ENCODE results near the gene COPB1. TPM values are rescaled to one million over a fixed set of nuclear protein-coding genes. Genes with fewer than 3 reads are reported as not detected.

The COPB1 gene
- total RNA-seq, 2 experiments from 2014 or later: 81.7 to 93.4 TPM

- H3K36me3 ChIP-seq (ENCODE audit: insufficient read depth, low read length): no peaks in the 10 kb centered on the region
These were observed 51.4 kb downstream of the COPB1 start for GRCh38 chr11:14448240-14448639.

GRCh38 chr11:14446701-14447169, 52.9 kb downstream of the COPB1 start:
- DNase-seq (ENCODE audit: low spot score): no peak
- no TSS peak for BruUV-seq (replicated peaks)
- Histone ChIP-seq H3K4me3 (ENCODE audit: low read depth, low read length, poor library complexity, severe bottlenecking) (no peak overlapping the region), H3K79me2 (ENCODE audit: insufficient read depth, low read depth, low read length) (no peaks in the 10 kb centered on the region), H3K4me2 (ENCODE audit: low read length) (no peak overlapping the region), H3K27ac (ENCODE audit: low read depth, low read length, poor library complexity, severe bottlenecking) (no peak overlapping the region), H3K9me3 (ENCODE audit: low read length) (no peaks in the 10 kb centered on the region), H4K20me1 (ENCODE audit: insufficient read depth, low read length) (no peaks in the 10 kb centered on the region), H3K36me3 (ENCODE audit: insufficient read depth, low read length) (no peaks in the 10 kb centered on the region), H3K4me1 (ENCODE audit: insufficient read depth, low read length, poor library complexity, severe bottlenecking) (peaks cover under 1% of the 10 kb centered on the region), H2AFZ (ENCODE audit: low read length) (no peak overlapping the region), H3K9me2 (ENCODE audit: insufficient read depth, low read length) (no peaks in the 10 kb centered on the region)
- intact Hi-C loops (cut with micrococcal nuclease; ENCODE audit: unreplicated experiment): no loop called here
- TF ChIP-seq CTCF (conservative IDR thresholded peaks at IDR 0.05; ENCODE audit: low read length) (no peak), EZH2phosphoT487 (IDR thresholded peaks at IDR 0.05; ENCODE audit: borderline replicate concordance, low read depth, low read length) (no peak)
- ChIA-PET CTCF (ENCODE audit: unreplicated experiment) (no interaction called here), POLR2A (interaction anchor here (1.2 kb wide), 1 partner anchor 33 kb away, joined by 3 read pairs; no protein-coding TSS in a partner anchor)

More at GRCh38 chr11:14448240-14448639, 51.4 kb downstream of the COPB1 start:
- no peak for DNase-seq (ENCODE audit: low spot score)
- TF ChIP-seq CTCF (conservative IDR thresholded peaks at IDR 0.05; ENCODE audit: low read length) (no peak), EZH2phosphoT487 (IDR thresholded peaks at IDR 0.05; ENCODE audit: borderline replicate concordance, low read depth, low read length) (no peak)
- Histone ChIP-seq H3K9me3 (ENCODE audit: low read length) (no peaks in the 10 kb centered on the region), H3K4me2 (ENCODE audit: low read length) (no peak overlapping the region), H2AFZ (ENCODE audit: low read length) (no peak overlapping the region), H3K9me2 (ENCODE audit: insufficient read depth, low read length) (no peaks in the 10 kb centered on the region), H4K20me1 (ENCODE audit: insufficient read depth, low read length) (no peaks in the 10 kb centered on the region), H3K4me1 (ENCODE audit: insufficient read depth, low read length, poor library complexity, severe bottlenecking) (peaks cover 4% of the 10 kb centered on the region), H3K79me2 (ENCODE audit: insufficient read depth, low read depth, low read length) (no peaks in the 10 kb centered on the region), H3K27ac (ENCODE audit: low read depth, low read length, poor library complexity, severe bottlenecking) (no peak overlapping the region), H3K4me3 (ENCODE audit: low read depth, low read length, poor library complexity, severe bottlenecking) (no peak overlapping the region)
- intact Hi-C loops (cut with micrococcal nuclease; ENCODE audit: unreplicated experiment): no loop called here
- POLR2A ChIA-PET: no interaction called here
- BruUV-seq (replicated peaks): no TSS peak
- CTCF ChIA-PET (ENCODE audit: unreplicated experiment): no interaction called here
